Skeletal muscle cell (primary cell): ENCODE data around the gene DOCK2.

Experiments
- DNase-seq: peaks from one replicate; pipeline ENCODE4 v3.0.0-alpha.2; 2010; ENCODE audit warnings: low read depth
- H3K4me3 ChIP-seq: 2 replicates; pipeline ENCODE4 v1.5.1; 2011; ENCODE audit warnings: low read depth, mild to moderate bottlenecking, control low read depth, low read length, moderate library complexity

Gene DOCK2

DNA sequence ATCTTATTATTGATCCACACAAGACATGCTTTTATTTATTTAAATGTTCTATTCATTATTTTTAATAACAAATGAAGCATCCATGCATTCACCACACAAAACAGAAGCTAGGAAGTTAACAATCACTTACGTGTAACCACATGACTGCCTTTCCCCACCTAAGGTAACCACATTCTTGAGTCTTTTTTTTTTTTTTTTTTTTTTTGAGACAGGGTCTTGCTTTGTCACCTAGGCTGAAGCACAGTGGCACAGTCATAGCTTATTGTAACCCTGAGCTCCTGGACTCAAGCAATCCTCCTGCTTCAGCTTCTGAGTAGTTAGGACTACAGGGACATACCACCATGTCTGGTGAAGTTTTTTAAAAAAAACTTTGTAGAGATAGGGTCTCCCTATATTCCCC lies 133.0 kb downstream of the DOCK2 start:
- H3K4me3 ChIP-seq = no peak overlapping the region
- no peak for DNase-seq

- no peak overlapping the region for H3K4me3 ChIP-seq
- no peak for DNase-seq
Measured at GRCh38 chr5:169772256-169772655, 135.2 kb downstream of the DOCK2 start.

GRCh38 chr5:169772688-169773087 lies 135.6 kb downstream of the DOCK2 start:
- no peak overlapping the region for H3K4me3 ChIP-seq
- DNase-seq = no peak

DNA sequence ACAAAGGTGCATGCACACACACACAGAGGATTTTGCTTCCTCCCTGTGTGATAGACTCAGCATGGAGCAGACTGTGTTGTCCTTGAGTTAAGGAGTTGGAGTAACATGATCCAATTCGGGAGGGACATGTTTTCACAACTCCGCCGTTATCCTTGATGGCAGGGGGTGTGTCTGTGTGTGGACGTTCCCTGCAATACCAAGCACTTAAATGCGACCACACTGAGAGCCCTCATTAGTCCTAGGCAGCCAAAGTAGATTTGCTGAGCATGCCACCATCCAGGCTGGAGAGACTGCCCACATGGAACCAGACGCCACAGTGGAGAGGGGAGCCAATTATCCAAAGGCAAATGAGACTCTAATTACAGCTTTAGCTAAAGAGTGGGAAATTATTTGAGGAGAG lies 140.1 kb downstream of the DOCK2 start:
- DNase-seq = no peak
- no peak overlapping the region for H3K4me3 ChIP-seq

GRCh38 chr5:169778622-169779596 lies 141.8 kb downstream of the DOCK2 start:
- H3K4me3 ChIP-seq = no peak overlapping the region
- DNase-seq = no peak

- H3K4me3 ChIP-seq = no peak overlapping the region
- DNase-seq = no peak
Measured at GRCh38 chr5:169781420-169782345, 144.6 kb downstream of the DOCK2 start.

- H3K4me3 ChIP-seq = no peak overlapping the region
- DNase-seq = no peak
Measured at GRCh38 chr5:169785771-169786618, 148.9 kb downstream of the DOCK2 start.

DNA sequence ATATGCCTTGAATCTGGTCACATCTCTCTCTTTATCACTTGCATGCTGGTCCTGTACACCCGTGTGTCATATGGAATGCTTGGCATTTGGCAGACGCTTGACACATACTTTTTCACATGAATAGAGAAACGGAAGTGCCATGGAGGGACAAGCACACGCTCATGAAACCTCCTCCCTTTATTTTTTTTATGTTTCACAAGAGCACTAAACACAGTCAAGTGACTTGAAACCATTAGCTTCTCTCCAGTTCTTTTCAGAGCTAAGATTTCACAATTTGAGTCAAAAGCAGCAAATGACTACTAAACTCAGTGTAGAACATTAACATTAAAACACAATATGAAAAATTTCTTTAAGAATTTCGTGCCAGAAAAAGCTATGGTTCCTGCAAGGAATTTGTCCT lies 151.1 kb downstream of the DOCK2 start:
- no peak for DNase-seq

GRCh38 chr5:169789417-169789940 lies 152.4 kb downstream of the DOCK2 start:
- no peak for DNase-seq
- no peak overlapping the region for H3K4me3 ChIP-seq

More for the DNA sequence above, 151.1 kb downstream of the DOCK2 start:
- H3K4me3 ChIP-seq = no peak overlapping the region

- DNase-seq = no peak
- no peak overlapping the region for H3K4me3 ChIP-seq
Measured at GRCh38 chr5:169791251-169791650, 154.2 kb downstream of the DOCK2 start.

GRCh38 chr5:169795338-169795737 lies 158.3 kb downstream of the DOCK2 start:
- no peak overlapping the region for H3K4me3 ChIP-seq
- peak; percentile 39 for DNase-seq

GRCh38 chr5:169796731-169797130 lies 159.7 kb downstream of the DOCK2 start:
- DNase-seq = no peak

GRCh38 chr5:169797577-169797976 lies 160.5 kb downstream of the DOCK2 start:
- no peak overlapping the region for H3K4me3 ChIP-seq
- no peak for DNase-seq

More at GRCh38 chr5:169796731-169797130, 159.7 kb downstream of the DOCK2 start:
- no peak overlapping the region for H3K4me3 ChIP-seq

GRCh38 chr5:169798438-169798837 lies 161.4 kb downstream of the DOCK2 start:
- H3K4me3 ChIP-seq = no peak overlapping the region
- DNase-seq = no peak

DNA sequence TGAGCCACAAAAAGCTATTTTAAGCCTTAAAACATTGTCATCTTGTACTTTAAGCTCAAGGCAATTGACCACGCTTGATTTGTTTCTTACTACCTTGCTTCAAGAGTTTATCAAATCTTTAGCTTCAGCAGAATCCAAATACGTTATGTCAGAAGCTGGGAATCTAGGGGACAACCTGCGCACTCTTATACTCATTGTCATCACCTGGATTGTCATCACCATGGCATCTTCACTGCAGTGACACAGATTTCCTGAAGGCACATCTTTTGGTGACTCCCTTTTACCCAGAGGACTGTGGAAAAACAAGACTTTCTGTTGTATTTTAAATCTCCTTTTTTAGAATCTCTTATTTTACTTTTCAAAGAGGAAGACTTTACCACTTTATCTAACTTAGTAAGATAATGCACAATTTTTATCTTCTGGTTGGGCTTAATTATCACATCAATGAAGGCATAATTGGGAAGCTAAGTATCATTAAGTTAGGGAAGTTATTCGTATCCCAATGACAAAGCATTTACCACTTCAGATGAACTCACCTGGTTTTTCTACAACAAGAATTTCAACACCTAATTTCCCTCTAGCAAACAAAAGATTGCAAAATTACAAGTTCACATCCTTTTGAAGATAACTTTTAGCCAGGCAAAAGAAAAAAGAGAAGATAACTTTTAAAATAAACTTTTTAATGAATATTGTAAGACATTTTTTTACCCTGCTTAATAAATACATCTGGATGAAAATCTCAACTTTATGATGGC lies 162.0 kb downstream of the DOCK2 start:
- no peak for DNase-seq
- no peak overlapping the region for H3K4me3 ChIP-seq

DNA sequence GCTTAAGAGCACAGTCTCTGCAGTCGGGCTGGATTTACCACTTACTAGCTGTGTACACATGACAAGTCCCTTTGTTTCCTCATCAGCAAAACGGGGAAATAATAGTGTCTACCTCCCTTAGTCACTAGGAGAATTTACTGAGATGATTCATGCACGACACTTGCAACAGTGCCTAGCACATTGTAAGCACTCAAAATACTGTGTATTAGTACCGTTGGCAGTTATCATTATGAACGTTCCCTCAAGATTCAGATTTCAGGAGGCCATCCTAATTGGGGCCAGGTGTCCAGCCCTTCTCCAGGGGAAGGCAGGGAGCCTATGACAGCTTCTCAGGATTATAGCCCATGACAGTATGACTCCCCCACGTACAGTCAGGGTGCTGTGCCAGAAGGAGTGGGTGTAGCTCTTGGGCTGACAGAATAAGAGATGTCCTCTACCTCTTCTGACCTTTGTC lies 164.3 kb downstream of the DOCK2 start:
- DNase-seq = no peak
- no peak overlapping the region for H3K4me3 ChIP-seq

- DNase-seq = no peak
- H3K4me3 ChIP-seq = no peak overlapping the region
Measured at GRCh38 chr5:169801781-169802180, 164.7 kb downstream of the DOCK2 start.
